ENCODE results near the gene PRKCE. TPM values are rescaled to one million over a fixed set of nuclear protein-coding genes. Genes with fewer than 3 reads are reported as not detected.

Gene PRKCE
- total RNA-seq, 1 donor from 2014 or later: 18.4 TPM

DNA sequence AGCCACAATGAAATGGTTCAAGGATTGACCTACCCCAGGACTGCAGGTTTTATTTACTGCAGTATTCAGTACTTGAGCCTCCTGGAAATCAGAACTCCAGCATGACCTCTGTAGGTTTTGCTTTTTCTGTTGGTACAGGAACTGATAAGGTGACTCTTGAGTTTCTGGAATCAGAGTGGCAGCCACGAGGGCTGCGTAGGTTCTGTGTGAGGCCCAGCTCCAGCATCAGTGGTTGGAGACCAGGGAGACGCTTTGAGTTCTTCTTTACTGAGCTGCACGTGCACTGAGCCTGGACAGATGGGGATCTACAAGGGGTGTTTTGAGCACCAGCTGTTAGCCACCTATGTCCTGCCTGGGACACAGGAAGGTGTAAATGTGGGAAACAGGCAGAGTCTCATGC is 423.0 kb downstream of the PRKCE start:
- H3K4me1 Mint-ChIP-seq: peaks cover 8% of the 10 kb centered on the region
- TF ChIP-seq, protein P1, sequence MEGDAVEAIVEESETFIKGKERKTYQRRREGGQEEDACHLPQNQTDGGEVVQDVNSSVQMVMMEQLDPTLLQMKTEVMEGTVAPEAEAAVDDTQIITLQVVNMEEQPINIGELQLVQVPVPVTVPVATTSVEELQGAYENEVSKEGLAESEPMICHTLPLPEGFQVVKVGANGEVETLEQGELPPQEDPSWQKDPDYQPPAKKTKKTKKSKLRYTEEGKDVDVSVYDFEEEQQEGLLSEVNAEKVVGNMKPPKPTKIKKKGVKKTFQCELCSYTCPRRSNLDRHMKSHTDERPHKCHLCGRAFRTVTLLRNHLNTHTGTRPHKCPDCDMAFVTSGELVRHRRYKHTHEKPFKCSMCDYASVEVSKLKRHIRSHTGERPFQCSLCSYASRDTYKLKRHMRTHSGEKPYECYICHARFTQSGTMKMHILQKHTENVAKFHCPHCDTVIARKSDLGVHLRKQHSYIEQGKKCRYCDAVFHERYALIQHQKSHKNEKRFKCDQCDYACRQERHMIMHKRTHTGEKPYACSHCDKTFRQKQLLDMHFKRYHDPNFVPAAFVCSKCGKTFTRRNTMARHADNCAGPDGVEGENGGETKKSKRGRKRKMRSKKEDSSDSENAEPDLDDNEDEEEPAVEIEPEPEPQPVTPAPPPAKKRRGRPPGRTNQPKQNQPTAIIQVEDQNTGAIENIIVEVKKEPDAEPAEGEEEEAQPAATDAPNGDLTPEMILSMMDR (IDR thresholded peaks at IDR 0.05; ENCODE audit: unreplicated experiment): no peak
- no peak for DNase-seq (ENCODE audit: low spot score in 2 of 2, unreplicated experiment in 2 of 2)
- no peaks in the 10 kb centered on the region for H3K36me3 Mint-ChIP-seq
- no peak overlapping the region for H3K27ac Mint-ChIP-seq
- no peaks in the 10 kb centered on the region for H3K27me3 Mint-ChIP-seq (ENCODE audit: low read depth)
- no peak overlapping the region for H3K4me3 Mint-ChIP-seq
- H3K9me3 Mint-ChIP-seq: no peaks in the 10 kb centered on the region

- Mint-ChIP-seq H3K9me3 (no peaks in the 10 kb centered on the region), H3K4me3 (no peak overlapping the region), H3K36me3 (no peaks in the 10 kb centered on the region), H3K4me1 (peaks cover 8% of the 10 kb centered on the region), H3K27ac (no peak overlapping the region), H3K27me3 (ENCODE audit: low read depth) (no peaks in the 10 kb centered on the region)
- TF ChIP-seq, protein P1 (IDR thresholded peaks at IDR 0.05; ENCODE audit: unreplicated experiment): no peak
- DNase-seq (ENCODE audit: low spot score in 2 of 2, unreplicated experiment in 2 of 2): no peak
These were observed 424.4 kb downstream of the PRKCE start for GRCh38 chr2:46075848-46076247.

DNA sequence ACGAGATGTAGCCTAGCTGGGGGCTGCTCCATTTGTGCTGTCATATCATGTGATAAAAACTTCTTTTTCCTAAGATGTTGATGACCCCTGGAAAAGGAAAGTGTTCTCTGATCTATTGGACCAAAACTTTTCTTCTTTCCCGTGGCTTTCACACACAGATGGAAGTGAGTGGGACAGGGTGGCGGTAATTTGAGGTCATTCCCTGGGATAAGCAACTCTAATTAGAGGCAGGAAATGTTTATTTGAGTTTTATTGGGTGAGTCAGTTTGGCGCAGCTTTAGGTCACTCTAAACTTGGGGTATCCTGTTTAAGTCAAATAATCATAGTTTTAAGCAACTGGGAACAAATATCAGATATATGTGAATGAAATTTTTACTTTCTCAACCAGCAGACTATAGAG is 424.8 kb downstream of the PRKCE start:
- TF ChIP-seq, protein P1 (IDR thresholded peaks at IDR 0.05; ENCODE audit: unreplicated experiment): no peak
- Mint-ChIP-seq H3K9me3 (no peaks in the 10 kb centered on the region), H3K27ac (no peak overlapping the region), H3K27me3 (ENCODE audit: low read depth) (no peaks in the 10 kb centered on the region), H3K36me3 (no peaks in the 10 kb centered on the region), H3K4me1 (peaks cover 8% of the 10 kb centered on the region), H3K4me3 (no peak overlapping the region)
- no peak for DNase-seq (ENCODE audit: low spot score in 2 of 2, unreplicated experiment in 2 of 2)

DNA sequence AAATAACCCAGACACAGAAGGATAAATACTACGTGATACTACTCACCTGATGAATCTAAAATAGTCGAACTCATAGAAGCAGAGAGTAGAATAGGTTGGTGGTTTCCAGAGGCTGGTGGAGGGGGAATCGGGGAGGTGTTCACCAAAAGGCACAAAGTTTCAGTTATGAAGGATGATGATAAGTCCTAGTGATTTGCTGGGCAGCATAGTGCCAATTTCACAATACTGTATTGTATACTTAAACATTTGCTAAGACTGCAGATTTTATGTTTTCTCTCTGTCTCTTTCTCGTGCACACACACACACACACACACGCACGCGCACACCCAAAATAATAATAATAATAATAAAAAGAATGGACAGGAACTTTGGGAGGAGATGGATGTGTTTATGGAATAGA is 425.4 kb downstream of the PRKCE start:
- TF ChIP-seq, protein P1 (IDR thresholded peaks at IDR 0.05; ENCODE audit: unreplicated experiment): no peak
- no peaks in the 10 kb centered on the region for H3K36me3 Mint-ChIP-seq
- DNase-seq (ENCODE audit: low spot score in 2 of 2, unreplicated experiment in 2 of 2): no peak
- no peaks in the 10 kb centered on the region for H3K27me3 Mint-ChIP-seq (ENCODE audit: low read depth)
- H3K4me1 Mint-ChIP-seq: peaks cover 8% of the 10 kb centered on the region
- H3K27ac Mint-ChIP-seq: no peak overlapping the region
- no peaks in the 10 kb centered on the region for H3K9me3 Mint-ChIP-seq
- H3K4me3 Mint-ChIP-seq: no peak overlapping the region

DNA sequence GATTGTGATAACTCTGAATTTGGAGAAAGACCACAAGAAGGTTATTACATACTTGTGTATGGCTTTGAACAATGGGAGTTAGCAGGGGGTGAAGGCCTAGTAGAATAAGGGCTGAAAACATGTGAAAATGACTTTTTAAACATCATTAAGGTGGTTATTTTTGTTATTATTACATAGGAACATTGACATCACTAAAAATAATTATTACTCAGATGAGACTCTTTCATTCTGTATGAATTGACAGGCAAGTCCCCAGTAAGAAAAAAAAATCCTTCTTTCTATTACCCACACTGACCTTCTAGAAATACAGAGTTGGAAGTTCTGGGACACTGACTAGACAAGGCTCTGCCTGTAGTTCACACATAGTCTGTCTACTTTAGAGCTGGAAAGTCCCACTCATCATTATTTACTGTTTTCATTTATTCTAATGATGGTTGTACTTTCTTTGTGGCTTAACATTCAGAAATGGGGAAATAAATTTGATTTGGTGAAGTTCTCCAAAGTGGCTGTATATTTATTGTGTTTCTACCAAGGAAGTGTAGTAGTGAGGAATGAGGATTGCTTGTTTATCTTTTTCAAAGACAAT is 426.1 kb downstream of the PRKCE start:
- no peaks in the 10 kb centered on the region for H3K36me3 Mint-ChIP-seq
- H3K4me3 Mint-ChIP-seq: no peak overlapping the region
- H3K27me3 Mint-ChIP-seq (ENCODE audit: low read depth): no peaks in the 10 kb centered on the region
- TF ChIP-seq, protein P1 (IDR thresholded peaks at IDR 0.05; ENCODE audit: unreplicated experiment): no peak
- no peaks in the 10 kb centered on the region for H3K9me3 Mint-ChIP-seq
- H3K27ac Mint-ChIP-seq: no peak overlapping the region
- DNase-seq (ENCODE audit: low spot score in 2 of 2, unreplicated experiment in 2 of 2): no peak
- H3K4me1 Mint-ChIP-seq: peaks cover 6% of the 10 kb centered on the region

Measured in mesothelial cell of epicardium (in vitro differentiated cells).